ENCODE data around the gene CLNK. TPM values are rescaled to one million over a fixed set of nuclear protein-coding genes. Genes with fewer than 3 reads are reported as not detected.

The CLNK gene
- total RNA-seq, 2 donors from 2014 or later, result 0.06 TPM; not detected in 1

DNA sequence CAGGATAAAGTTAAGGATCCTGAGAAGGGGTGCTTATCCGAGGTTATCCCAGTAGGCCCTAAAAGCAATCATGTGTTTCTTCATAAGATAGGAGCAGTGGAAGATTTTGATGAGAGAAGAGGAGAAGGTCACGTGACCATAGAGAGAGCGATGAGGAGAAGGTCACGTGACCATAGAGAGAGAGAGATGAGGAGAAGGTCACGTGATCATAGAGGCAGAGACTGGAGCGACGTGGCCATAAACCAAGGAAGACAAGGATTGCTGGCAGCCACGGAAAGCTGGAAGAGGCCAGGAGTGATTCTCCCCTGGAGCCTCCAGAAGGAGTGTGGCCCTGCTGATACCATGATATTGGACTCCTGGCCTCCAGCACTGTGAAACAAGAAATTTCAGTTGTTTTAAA is 188.9 kb downstream of the CLNK start:
- ATAC-seq (no peak), DNase-seq (no peak)
- intact Hi-C loops (cut with DNase I, micrococcal nuclease), result no loop called here

DNA sequence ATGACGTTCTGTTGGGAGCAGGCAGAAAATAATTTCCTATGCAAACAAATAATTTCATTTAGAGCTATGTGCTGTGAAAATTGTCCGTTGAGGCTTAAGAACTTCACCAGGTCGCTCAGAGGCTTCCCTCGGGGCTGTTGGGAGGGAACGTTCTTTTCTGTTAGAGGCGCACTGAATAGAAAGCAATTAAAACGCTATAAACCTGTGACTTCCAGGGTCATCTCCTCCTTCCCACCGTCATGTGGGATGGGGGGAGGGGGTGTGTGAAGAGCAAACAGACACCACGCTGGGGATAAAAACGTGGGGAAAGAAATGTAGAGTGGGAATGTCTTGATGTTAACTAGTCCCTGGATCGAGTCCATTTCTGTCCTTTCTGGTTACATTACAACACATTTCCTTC is 192.1 kb downstream of the CLNK start:
- DNase-seq, result no peak
- no peak for ATAC-seq
- intact Hi-C loops (cut with DNase I, micrococcal nuclease), result no loop called here

DNA sequence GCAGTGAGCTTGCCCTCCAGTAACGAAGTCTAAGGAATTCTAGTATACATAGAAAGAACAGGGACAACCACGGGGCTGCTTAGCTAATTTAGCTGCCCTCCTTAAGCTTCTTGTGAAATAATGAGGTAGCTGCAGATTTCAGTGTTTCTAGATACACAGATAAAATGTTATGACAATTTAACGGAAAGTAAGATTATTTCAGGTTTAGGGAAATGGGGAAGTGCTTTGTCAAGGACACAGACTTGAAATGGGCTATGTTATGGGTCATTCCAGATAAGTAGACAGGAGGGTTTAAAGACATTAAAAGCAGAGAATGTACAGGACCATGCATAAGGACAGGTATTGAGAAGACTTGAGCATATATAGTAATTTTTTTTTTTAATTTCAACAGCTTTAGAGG is 193.2 kb downstream of the CLNK start:
- no peak for DNase-seq
- no peak for ATAC-seq
- intact Hi-C loops (cut with DNase I, micrococcal nuclease), result no loop called here

DNA sequence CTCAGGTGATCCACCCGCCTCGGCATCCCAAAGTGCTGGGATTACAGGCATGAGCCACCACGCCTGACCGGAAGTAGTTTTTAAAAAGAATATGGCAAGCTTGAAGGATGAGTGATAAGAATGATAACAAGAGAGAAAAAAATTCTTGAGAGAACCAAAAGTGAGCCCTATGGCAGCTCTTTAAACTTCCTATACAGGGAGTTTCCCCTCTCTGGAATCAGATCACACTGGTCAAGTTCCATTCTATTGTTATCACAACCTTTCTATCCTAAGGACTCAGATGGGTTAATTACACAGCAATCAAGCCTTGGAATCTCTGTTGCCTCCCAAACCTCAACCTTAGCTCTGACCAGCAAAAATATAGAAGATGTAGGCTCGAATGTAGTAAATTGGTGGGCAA is 193.6 kb downstream of the CLNK start:
- no peak for ATAC-seq
- intact Hi-C loops (cut with DNase I, micrococcal nuclease), result no loop called here
- DNase-seq, result no peak

DNA sequence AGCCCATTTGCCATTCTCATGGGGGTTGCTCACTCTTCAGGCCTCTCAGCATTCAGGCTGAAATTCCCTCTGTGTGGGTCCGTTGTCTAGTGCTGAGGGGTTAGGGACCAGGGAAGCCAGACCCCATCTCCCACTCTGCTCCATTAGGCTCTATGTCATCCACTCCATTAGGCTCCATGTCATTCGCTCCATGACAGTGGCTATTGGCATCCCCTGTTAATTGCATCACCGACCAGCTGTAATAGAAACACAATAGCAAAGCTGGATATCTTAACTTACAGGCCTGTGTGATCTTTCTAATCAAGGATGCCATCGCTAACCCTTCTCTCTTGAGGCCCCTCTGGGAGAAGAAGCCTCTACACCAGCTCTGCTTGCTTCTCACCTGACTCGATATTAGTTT is 201.7 kb downstream of the CLNK start:
- DNase-seq, result no peak
- ATAC-seq, result no peak
- intact Hi-C loops (cut with DNase I, micrococcal nuclease), result no loop called here

DNA sequence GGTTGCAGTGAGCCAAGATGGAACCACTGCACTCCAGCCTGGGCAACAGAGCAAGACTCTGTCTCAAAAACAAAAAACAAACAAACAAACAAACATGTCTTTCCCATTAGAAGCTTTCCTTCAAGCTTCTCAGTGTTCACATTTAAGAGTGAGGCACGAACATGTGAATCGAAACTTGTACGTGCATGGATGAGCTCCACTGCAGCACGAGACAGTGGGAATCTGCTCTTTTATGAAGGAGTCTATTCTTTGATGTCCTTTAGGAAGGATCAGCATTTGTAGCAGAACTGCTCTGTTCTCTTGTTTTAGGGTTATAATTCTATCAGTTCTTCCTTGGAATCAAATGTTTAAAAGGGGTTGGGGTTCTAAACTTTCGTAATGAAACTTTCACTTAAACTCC is 204.0 kb downstream of the CLNK start:
- DNase-seq, result no peak
- ATAC-seq, result no peak
- intact Hi-C loops (cut with DNase I, micrococcal nuclease), result no loop called here

DNA sequence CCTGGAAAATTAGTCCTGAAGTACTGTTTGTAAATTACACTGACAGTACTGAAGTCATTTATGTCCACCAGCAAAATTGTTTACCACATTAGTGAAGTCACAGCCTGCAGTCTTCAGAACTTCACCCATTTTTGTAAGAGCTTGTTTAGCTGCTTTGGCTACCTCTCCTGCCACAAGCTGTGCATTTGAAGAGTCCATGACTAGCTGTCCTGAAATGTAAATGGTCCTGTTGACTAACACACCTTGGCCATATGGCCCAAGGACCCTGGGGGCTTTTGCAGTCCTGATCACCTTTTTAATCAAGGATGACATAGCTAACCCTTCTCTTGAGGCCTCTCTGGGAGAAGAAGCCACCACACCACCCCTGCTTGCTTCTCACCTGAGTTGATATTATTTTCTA is 205.9 kb downstream of the CLNK start:
- DNase-seq (no peak), ATAC-seq (no peak)
- intact Hi-C loops (cut with DNase I, micrococcal nuclease), result no loop called here

DNA sequence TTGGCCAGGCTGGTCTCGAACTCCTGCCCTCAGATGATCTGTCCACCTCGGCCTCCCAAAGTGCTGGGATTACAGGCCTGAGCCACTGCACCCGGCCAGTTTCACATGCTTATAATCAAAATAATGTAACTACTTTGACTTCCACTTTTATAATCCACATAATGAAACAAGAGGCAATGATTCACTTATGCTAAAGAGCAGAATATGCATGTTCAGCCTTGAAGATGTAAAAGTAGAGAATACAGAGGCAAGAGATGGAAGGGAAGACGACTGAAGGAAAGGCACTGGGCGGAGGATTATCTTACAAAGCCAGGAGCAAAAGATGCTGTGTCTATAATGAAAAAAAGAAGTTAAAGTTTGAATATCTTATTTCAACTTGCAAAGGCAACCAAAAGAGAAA is 214.1 kb downstream of the CLNK start:
- no peak for ATAC-seq
- no peak for DNase-seq
- intact Hi-C loops (cut with DNase I, micrococcal nuclease), result no loop called here

DNA sequence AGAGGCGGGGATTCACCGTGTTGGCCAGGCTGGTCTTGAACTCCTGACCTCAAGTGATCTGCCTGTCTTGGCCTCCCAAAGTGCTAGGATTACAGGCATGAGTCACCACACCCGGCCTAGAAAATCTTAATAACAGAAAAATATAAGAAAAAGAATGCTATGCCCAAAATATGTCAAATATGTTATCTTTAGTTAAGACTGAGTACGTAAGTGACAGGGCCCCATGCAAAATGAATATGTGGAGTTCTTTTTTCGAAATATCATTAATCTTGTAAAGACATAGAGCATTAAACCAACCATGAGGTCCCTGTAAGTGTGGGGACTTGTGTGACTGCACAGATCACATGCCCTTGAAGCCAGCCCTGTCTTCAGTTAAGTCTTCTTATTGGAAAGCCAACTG is 218.4 kb downstream of the CLNK start:
- DNase-seq, result no peak
- intact Hi-C loops (cut with DNase I, micrococcal nuclease), result no loop called here
- ATAC-seq, result no peak

DNA sequence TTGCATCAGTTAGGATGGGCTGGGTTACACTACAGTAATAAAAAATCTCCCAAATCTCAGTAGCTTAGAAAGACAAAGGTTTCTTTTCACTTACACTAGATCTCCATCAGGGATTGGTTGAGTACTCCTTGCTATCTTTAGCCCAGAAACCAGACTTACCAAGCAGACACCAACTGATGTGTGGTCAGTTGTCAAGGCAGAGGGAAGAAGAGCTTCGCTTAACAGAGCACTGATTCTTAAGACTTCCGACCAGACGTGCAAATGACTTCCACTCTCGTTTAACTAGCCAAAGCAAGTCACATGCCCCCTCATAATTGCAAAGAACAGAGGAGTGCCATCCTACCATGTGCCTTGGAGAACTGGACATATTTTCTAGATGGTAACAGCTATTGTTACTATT is 221.7 kb downstream of the CLNK start:
- no peak for ATAC-seq
- no peak for DNase-seq
- intact Hi-C loops (cut with DNase I, micrococcal nuclease), result no loop called here

DNA sequence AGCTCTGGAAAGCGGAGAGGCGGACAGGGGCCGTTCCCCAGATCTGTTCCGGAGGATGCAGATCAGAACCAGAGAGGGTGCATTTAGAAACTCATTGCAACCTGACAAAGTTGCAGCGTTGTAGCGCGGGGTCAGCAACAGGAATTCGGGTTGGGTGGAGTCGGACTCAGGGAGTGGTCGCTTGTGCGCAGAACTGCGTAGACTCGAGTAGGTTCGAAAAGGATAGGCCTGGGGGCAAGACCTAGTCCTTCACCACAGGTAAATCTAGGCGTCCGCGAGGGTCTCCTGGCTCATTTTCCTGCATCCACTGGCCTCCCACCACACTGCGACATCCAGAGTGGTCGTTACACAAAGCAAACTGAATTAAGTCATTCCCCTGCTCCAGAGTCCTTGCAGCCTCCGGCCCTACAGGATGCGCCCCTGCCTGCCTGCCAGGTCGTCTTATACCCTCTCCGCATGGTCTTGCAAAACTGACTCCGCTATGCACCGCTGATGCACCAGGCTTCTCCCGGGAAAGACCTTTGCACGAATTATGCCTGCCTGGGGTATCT is 222.6 kb downstream of the CLNK start:
- DNase-seq, result no peak
- intact Hi-C loops (cut with DNase I, micrococcal nuclease), result no loop called here
- no peak for ATAC-seq

DNA sequence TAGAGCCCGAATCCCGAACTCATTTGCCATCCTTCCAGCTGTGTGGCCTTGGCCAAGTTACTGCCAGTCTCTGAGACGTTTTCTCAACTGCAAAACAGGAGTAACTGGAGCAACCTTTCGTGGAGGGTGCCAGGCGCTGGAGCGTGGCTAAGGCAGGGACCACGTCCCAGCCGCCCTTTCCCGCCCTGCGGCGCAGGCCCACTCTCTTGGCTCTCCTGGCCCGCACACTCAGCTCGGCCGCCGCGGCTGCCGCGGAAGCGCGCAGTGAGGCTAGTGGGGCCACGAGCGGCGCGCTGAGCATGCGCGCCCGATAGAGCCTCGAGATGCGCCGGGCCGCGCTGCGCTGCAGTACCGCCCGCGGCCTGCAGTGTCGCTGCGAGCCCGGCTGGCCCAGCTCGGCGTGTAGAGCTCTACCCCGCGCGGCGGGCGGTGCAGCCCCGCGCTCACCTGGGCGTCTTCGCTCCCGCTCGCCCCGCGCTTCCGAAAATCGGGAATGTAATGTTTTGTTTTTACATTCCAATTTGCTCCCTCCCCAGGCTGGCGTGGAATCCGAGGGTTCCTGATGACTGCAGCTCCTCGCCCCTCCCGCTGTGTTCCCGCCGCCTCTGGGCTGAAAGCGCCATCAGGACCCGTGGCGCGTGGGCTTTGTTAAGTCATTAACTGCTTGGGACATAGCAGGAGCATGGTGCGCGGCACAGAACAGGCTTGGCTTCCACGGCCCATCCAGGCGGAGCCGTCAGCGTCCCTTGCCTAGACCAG is 223.3 kb downstream of the CLNK start:
- ATAC-seq (peak; percentile 87), DNase-seq (peak in 1 of 2 donors; percentile 59)
- intact Hi-C loops (cut with DNase I, micrococcal nuclease), result no loop called here

DNA sequence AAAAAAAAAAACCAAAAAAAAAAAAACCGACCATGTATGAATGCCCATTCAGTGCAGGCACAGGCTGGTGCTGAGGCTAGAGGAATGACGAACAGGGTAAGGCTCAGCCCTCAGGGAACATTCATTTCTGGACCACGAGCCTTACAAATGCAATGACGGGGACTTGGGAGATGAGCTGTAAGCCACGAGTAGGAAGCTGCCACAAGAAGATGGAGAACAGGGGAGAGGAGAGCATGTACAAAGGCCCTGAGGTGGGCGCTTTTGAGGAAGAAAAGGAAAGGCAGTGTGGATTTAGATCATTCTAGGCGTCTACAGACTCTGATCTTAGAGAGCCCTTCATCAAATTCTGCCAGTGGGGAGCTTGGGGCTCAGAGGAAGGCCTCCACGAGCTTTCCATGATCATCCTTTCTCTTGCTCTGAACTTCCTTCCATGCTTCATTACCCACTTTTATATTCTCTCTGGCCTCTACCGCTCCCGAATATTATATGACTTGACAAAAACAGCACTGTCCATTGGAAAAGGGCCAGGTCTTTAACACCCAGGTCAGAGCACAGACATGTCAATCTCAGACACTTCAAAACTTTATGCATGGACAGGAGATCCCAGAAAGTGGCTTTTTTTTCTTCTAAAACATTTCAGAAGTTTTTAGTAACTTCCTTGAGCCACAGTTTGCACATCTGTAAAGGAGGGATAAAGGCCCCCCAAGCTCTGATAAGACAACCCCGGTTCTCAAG is 224.1 kb downstream of the CLNK start:
- intact Hi-C loops (cut with DNase I, micrococcal nuclease), result no loop called here
- no peak for DNase-seq
- no peak for ATAC-seq

DNA sequence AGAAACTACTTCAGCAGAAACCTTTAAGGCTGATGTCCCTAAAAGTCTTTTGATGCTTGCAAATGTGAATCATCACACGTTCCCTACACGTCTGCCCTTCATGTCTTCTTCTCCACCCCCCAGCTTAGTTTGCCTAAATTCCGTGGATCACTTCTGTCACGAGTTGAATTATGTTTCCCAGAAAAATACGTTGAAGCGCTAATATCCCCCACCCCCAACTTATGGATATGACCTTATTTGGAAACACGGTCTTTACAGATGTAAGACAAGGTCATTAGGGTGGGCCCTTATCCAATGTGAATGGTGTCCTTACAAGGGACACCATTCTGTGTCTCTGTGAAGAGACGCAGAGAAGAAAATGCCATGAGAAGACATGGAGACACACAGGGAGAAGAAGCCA is 225.3 kb downstream of the CLNK start:
- intact Hi-C loops (cut with DNase I, micrococcal nuclease), result no loop called here
- ATAC-seq (no peak), DNase-seq (no peak)

DNA sequence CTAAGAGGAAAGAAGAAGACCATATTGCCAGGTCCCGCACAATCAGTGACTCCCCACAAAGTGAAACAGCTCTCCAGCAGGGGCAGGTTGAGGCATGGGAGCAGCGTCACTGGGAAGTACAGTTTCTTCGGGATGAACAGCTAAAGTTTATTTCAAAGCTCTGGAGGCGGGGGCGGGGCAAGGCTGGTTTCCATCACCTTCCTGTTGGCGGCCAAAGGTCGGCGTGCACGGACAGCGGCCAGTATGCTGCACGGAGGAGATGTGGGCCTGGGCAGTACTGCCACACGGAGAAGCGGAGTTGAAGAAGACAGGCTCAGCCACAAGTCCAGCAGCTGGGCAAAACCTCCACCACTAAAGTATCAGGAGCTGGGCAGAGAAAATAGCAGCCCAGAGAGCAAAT is 226.4 kb downstream of the CLNK start:
- ATAC-seq, result no peak
- DNase-seq, result peak in 1 of 2 donors; percentile 33
- intact Hi-C loops (cut with DNase I, micrococcal nuclease), result no loop called here

DNA sequence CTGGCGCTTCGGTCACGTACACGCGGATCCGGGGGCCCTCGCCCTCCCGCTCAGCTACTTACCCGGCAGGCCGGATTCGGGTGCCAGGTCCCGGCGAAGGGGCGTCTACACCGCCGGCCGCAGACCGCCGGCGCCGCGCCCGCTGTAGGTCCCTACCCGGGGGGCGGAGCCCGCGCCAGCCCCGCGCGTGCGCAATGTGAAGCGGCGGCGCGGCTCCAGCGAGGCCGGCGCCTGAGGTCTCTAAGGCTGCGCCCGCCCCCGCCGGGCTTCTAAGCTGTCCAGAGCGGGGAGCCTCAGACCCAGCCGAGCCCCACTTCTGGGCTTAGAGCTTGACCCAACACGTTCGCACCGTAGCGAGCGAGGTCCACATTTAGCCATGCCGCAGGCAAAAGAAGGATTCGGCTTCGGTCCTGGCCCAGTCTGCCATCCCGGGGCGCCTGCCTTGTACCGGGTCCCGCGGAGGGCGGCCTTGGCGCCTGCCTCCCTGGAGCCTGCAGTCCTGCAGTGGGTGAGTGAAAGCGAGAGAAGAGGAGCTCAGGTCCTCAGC is 227.2 kb downstream of the CLNK start, which contains the start of gene ZNF518B:
Gene ZNF518B, minus strand, starts transcription at position 172 of the 547 bp plus-strand sequence. CDS start 11,098 bp downstream, outside the sequence.
- peak; percentile 86 for ATAC-seq
- DNase-seq, result peak; percentile 38 to 76
- intact Hi-C loops (cut with DNase I, micrococcal nuclease), result no loop called here

DNA sequence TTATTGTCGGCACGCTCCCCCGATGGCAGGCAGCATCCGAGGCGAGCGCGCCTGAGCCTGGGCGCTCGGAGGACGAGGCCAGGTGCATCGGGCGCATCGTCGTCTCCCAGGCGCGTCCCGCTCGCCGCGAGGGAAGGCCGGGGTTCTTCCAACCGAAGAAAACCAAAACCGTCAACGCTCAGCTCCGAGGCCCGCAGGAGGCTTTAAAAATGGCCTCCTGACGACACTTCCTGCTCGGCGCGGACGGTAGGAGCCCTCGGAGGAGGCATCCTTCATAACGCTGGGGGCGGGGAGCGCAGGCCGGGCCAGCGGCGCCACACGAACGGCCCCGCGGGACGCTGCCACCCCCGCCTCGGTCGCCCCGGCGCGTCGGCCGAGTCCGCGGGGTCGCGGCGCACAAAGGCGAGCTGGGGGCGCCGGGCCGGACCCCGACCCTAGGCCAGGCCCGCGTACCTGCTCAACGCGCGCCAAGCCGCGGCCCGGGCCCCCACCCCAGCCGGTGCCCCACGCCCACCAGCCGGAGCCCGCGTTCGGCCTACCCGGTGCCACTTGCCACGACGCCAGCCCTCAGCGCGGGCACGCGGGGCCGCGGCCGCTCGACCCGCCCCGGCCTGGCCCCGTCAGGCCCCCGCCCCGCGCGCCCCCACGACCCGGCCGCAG is 227.8 kb downstream of the CLNK start:
- intact Hi-C loops (cut with DNase I, micrococcal nuclease), result no loop called here
- DNase-seq, result peak; percentile 46 to 69
- ATAC-seq, result peak; percentile 63

DNA sequence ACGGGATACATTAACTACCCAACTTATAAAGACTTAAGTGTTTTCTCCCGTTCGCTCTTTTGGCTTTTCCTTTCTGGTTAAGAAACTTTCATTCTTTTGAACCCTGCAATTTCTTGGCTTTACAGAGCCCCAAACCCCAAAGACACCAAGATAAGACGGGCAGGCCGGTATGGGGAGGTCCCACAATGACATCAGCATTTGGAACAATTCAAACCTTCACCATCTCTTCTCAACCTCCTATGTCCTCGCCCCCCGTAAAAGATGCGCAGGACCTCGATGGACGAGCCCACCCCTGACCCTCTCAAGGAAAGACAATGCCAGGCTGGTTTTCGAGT is 228.3 kb downstream of the CLNK start:
- DNase-seq (no peak), ATAC-seq (no peak)
- intact Hi-C loops (cut with DNase I, micrococcal nuclease), result no loop called here

DNA sequence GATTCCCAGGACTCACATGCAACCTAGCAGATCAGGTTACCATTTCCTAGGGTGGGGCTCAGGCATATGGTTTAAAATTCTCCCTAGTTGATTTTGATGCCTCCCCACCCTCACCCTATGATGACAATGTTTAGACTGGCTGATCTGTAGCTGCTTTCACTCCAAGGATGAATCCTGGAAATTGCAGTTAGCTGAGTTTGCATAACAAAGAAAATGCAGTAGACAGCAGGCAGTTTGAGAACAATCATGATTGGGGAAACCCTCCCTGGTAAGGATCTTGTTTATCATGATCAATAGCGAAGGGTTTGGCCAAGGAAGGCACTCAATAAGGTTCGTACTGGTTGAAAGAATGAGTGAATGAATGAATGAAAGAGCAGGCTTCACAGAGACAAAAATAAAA is 229.4 kb downstream of the CLNK start:
- DNase-seq (no peak), ATAC-seq (no peak)
- intact Hi-C loops (cut with DNase I, micrococcal nuclease), result no loop called here

DNA sequence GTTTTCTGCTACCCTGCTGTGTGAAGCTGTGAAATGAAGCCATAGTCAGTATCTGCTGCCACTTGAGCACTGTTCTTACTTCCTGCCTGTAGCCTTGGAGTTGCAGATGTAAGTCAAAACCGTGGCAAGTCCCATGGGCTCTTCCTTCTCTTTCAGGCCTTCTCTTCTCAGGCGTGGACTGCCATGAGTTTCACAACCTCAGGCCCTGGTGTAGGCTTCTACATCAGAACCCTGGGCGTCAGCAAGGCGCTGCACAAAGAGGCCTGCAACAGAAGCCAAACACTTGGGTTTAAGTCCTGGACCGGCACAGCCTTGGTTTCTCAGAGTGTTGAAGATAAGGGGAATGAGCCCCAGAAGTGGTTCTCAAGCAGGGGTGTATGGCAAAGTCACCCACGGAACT is 229.8 kb downstream of the CLNK start:
- intact Hi-C loops (cut with DNase I, micrococcal nuclease), result no loop called here
- ATAC-seq (no peak), DNase-seq (no peak)

All from left colon (tissue), 2 donors.